Activated CD4-positive, CD25-positive, alpha-beta regulatory T cell treated with anti-CD3 and anti-CD28 coated beads, Interleukin-2, amount 50 U/mL, for 72 hours (primary cell): ENCODE results near the gene TUBGCP6.

Experiments
- DNase-seq: peaks from one replicate; pipeline ENCODE4 v3.0.0; 2021

TUBGCP6 gene

GRCh38 chr22:50167689-50168489, 76.9 kb downstream of the TUBGCP6 start:
- DNase-seq: no peak
